Liver (tissue), 9 donors: ENCODE measurements around the gene PPFIBP2. TPM values are rescaled to one million over a fixed set of nuclear protein-coding genes. Genes with fewer than 3 reads are reported as not detected.
A peak's percentile ranks its signal among the peaks of the same experiment; 100 is the strongest.

Source experiments
- DNase-seq: peaks from one replicate; pipeline ENCODE4 v3.0.0-alpha.2; 2017; ENCODE audit warnings: low spot score
- H3K27ac ChIP-seq, 2 donors: one replicate each; pipeline ENCODE4 v1.7.0; 2013; ENCODE audit warnings: inconsistent platforms in 2 of 2, low read length in 2 of 2, control low read depth in 1 of 2, low read depth in 1 of 2, mild to moderate bottlenecking in 1 of 2
- H3K27me3 ChIP-seq, 4 donors: one replicate each; pipeline versions ENCODE4 v1.6.1 to v1.7.0; 2013; ENCODE audit warnings: low read length in 3 of 4, inconsistent platforms in 1 of 4, mild to moderate bottlenecking in 1 of 4, moderate library complexity in 1 of 4; ENCODE audit not compliant: control insufficient read depth in 4 of 4, insufficient read depth in 4 of 4
- H3K36me3 ChIP-seq, 4 donors: one replicate each; pipeline versions ENCODE4 v1.6.1 to v1.7.0; 2013; ENCODE audit warnings: low read length in 3 of 4, mild to moderate bottlenecking in 3 of 4, low read depth in 1 of 4, moderate library complexity in 1 of 4; ENCODE audit not compliant: control insufficient read depth in 4 of 4, insufficient read depth in 3 of 4
- H3K4me1 ChIP-seq, 4 donors: one replicate each; pipeline versions ENCODE4 v1.6.1 to v1.7.0; 2013; ENCODE audit warnings: low read length in 3 of 4, mild to moderate bottlenecking in 3 of 4, moderate library complexity in 1 of 4; ENCODE audit not compliant: control insufficient read depth in 4 of 4, insufficient read depth in 4 of 4
- H3K4me3 ChIP-seq, 3 donors: one replicate each; pipeline versions ENCODE4 v1.6.1 to v1.7.0; 2013; ENCODE audit warnings: low read length in 3 of 3, control low read depth in 1 of 3, low read depth in 1 of 3, mild to moderate bottlenecking in 1 of 3
- H3K9ac ChIP-seq, 2 donors: one replicate each; pipeline ENCODE4 v1.7.0; 2013; ENCODE audit warnings: low read length in 2 of 2, mild to moderate bottlenecking in 2 of 2, moderate library complexity in 2 of 2, control low read depth in 1 of 2, low read depth in 1 of 2
- H3K9me3 ChIP-seq, 4 donors: one replicate each; pipeline versions ENCODE4 v1.6.1 to v1.7.0; 2013; ENCODE audit warnings: low read length in 3 of 4; ENCODE audit not compliant: control insufficient read depth in 4 of 4
- CTCF ChIP-seq: fragments of 150-350 bp; IDR thresholded peaks from 2 replicates; pipeline ENCODE4 v1.5.1; 2017; ENCODE audit warnings: improper control_type of control experiment, low read depth, low read length; ENCODE audit not compliant: missing input control
- EGR1 ChIP-seq, 2 donors: IDR thresholded peaks; 2 replicates each; pipeline ENCODE4 v1.6.1; 2016 to 2018; ENCODE audit warnings: antibody characterized with exemption in 2 of 2, low read depth in 2 of 2
- FOXA1 ChIP-seq: IDR thresholded peaks from 2 replicates; pipeline ENCODE4 v1.6.1; 2016; ENCODE audit warnings: antibody characterized with exemption
- FOXA2 ChIP-seq: IDR thresholded peaks from 2 replicates; pipeline ENCODE4 v1.6.1; 2016; ENCODE audit warnings: antibody characterized with exemption
- HNF4A ChIP-seq, 2 donors: conservative IDR thresholded peaks; 2 replicates each; pipeline ENCODE4 v1.6.1; 2016; ENCODE audit warnings: antibody characterized with exemption in 2 of 2, mild to moderate bottlenecking in 2 of 2
- HNF4G ChIP-seq: IDR thresholded peaks from 2 replicates; pipeline ENCODE4 v1.6.1; 2016; ENCODE audit warnings: antibody characterized with exemption
- JUND ChIP-seq, 2 donors: IDR thresholded peaks; 2 replicates each; pipeline ENCODE4 v1.6.1; 2016; ENCODE audit warnings: antibody characterized with exemption in 2 of 2
- NR2F2 ChIP-seq: IDR thresholded peaks from 2 replicates; pipeline ENCODE4 v1.6.1; 2016; ENCODE audit warnings: antibody characterized with exemption
- RAD21 ChIP-seq, 2 donors: IDR thresholded peaks; 2 replicates each; pipeline ENCODE4 v1.6.1; 2016; ENCODE audit warnings: antibody characterized with exemption in 2 of 2, mild to moderate bottlenecking in 2 of 2
- REST ChIP-seq: IDR thresholded peaks from 2 replicates; pipeline ENCODE4 v1.6.1; 2016; ENCODE audit warnings: antibody characterized with exemption, mild to moderate bottlenecking
- RXRA ChIP-seq, 2 donors: IDR thresholded peaks; 2 replicates each; pipeline ENCODE4 v1.6.1; 2017 to 2018; ENCODE audit warnings: antibody characterized with exemption in 2 of 2, mild to moderate bottlenecking in 1 of 2
- SP1 ChIP-seq: IDR thresholded peaks from 2 replicates; pipeline ENCODE4 v1.6.1; 2018; ENCODE audit warnings: antibody characterized with exemption, mild to moderate bottlenecking
- TAF1 ChIP-seq: conservative IDR thresholded peaks from 2 replicates; pipeline ENCODE4 v1.6.1; 2016; ENCODE audit warnings: antibody characterized with exemption, mild to moderate bottlenecking
- YY1 ChIP-seq: IDR thresholded peaks from 2 replicates; pipeline ENCODE4 v1.6.1; 2016; ENCODE audit warnings: antibody characterized with exemption, mild to moderate bottlenecking
- ZBTB33 ChIP-seq: IDR thresholded peaks from 2 replicates; pipeline ENCODE4 v1.6.1; 2016; ENCODE audit warnings: antibody characterized with exemption
- WGBS: extraction: QIAGEN DNeasy Blood & Tissue Kit; methylation state at CpG from one replicate; pipeline ENCODE4 v1.1.7; 2013; 5-methylcytosine and 5-hydroxymethylcytosine counted together
- polyA plus RNA-seq, 2 donors: library from polyadenylated mRNA; stranded (reverse) in 1 of 2; unstranded in 1 of 2; fragments of 200-250 nt in 1 of 2; fragments of >200 nt in 1 of 2; fragmentation: Nextera tagmentation in 1 of 2; extraction: Ambion mirVana in 1 of 2; gene quantifications; one replicate each; pipeline versions ENCODE4 v1.2.1 to v1.2.3, GENCODE V29; 2013 to 2015
- total RNA-seq, 2 donors: library from RNA; depleted of rRNA; stranded (reverse); fragments of >200 nt; gene quantifications; one replicate each; pipeline ENCODE4 v1.2.3, GENCODE V29; 2014
- TF ChIP-seq, protein P1 (sequence below): IDR thresholded peaks from 2 replicates; pipeline ENCODE4 v1.6.1; 2016; ENCODE audit warnings: antibody characterized with exemption
- TF ChIP-seq, protein P2 (sequence below): IDR thresholded peaks from 2 replicates; pipeline ENCODE4 v1.6.1; 2016; ENCODE audit warnings: antibody characterized with exemption
- donor health status: healthy.
- donor health status: healthy.
- donor health status: healthy.
- donor health status: healthy.
- donor health status: healthy.

The PPFIBP2 gene
- total and polyA plus RNA-seq, 4 donors, result 19.6 to 80.0 (median 23.2) TPM

DNA sequence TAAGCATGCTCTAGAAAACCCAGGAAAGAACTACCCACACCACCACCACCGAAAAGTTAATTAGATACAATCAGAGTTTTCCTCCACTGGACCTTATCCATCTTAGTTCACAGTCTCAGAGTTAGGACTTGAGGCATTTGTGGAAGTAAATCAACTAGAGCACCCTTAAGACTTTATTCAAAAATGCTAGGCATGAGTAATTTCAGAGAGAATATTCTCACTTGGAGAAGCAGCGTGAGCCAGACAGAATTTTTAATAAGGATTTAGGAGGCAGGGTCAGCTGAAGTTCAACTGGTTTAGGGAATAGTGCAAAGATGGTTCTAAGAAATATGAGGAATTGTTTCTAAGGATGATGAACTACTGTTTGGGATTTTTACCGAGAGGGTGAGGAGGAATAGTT, 29.7 kb upstream of the PPFIBP2 start (continued):
- TF ChIP-seq CTCF, result no peak
- no peak for TF ChIP-seq TAF1
- TF ChIP-seq, protein P1, sequence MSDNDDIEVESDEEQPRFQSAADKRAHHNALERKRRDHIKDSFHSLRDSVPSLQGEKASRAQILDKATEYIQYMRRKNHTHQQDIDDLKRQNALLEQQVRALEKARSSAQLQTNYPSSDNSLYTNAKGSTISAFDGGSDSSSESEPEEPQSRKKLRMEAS, result no peak
- TF ChIP-seq NR2F2, result no peak
- TF ChIP-seq RXRA (IDR thresholded peaks at IDR 0.05), result no peak

GRCh38 chr11:7484645-7485044, 29.2 kb upstream of the PPFIBP2 start:
- peaks cover 0 to 9% (median 2%) of the 10 kb centered on the region in 4 donors for H3K4me1 ChIP-seq
- H3K9ac ChIP-seq, result no peak overlapping the region
- H3K27ac ChIP-seq, result no peak overlapping the region
- H3K4me3 ChIP-seq, result no peak overlapping the region
- no peaks in the 10 kb centered on the region for H3K27me3 ChIP-seq
- WGBS, result 85% methylated on average over 3 of the region's 3 CpGs
- H3K9me3 ChIP-seq, result no peaks in the 10 kb centered on the region
- peaks cover 0 to 2% (median 0%) of the 10 kb centered on the region in 4 donors for H3K36me3 ChIP-seq
- no peak for DNase-seq
- TF ChIP-seq, protein P2, sequence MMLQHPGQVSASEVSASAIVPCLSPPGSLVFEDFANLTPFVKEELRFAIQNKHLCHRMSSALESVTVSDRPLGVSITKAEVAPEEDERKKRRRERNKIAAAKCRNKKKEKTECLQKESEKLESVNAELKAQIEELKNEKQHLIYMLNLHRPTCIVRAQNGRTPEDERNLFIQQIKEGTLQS, result no peak
- TF ChIP-seq RAD21 (IDR thresholded peaks at IDR 0.05), result no peak
- TF ChIP-seq, protein P1, result no peak
- TF ChIP-seq FOXA2, result no peak
- TF ChIP-seq EGR1 (IDR thresholded peaks at IDR 0.05; ENCODE audit: low read depth in 2 of 2), result no peak
- no peak for TF ChIP-seq CTCF

DNA sequence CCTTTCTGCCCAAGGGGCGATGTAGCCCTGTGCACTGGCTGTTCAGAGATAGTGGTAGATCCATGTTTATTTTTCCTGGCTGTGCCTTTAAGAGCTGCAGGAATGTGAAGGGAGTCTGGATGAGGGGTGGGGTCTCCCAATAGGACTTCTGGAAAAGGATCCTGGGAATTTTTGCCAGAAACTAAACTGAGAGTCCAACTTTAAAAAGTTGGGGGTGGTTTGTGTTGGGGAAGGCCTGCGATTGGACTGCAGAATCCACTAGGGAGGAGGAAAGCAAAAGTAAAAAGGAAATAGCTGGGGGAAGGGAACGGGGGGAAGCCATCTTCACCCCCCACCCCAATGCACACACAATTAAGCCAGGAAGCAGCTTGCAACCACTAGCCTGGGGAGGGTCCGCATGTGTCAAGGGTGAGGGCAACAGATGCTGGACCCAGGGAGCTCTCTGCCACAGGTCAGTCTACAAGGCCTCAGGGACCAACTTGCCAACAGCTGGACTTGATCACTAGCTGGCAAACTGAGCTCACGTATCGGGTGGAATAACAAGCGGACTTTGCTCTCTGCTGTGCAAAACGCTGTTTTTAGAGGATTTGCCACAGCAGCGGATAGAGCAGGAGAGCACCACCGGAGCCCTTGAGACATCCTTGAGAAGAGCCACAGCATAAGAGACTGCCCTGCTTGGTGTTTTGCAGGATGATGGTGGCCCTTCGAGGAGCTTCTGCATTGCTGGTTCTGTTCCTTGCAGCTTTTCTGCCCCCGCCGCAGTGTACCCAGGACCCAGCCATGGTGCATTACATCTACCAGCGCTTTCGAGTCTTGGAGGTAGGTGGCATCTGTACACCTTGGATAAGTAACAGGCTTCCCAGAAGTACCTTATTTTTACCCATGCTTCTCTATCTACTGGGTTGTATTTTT, 28.4 kb upstream of the PPFIBP2 start, which contains the start of gene OLFML1:
TSS of gene OLFML1 (plus strand) at position 321 of the 912 bp plus-strand sequence. CDS start at position 691, 370 bp downstream.
- Histone ChIP-seq H3K27ac (no peak within 1 kb of the TSS), H3K36me3 (peaks cover 0 to 2% (median 0%) of the 10 kb centered on the region in 4 donors), H3K27me3 (no peaks in the 10 kb centered on the region), H3K4me1 (peaks cover 0 to 9% (median 2%) of the 10 kb centered on the region in 4 donors), H3K9me3 (no peaks in the 10 kb centered on the region), H3K9ac (no peak within 1 kb of the TSS), H3K4me3 (peak within 1 kb of the TSS in 2 of 3 donors; percentile 2 to 12)
- DNase-seq, result no peak
- 56% methylated on average over 15 of the region's 15 CpGs for WGBS
- TF ChIP-seq FOXA1 (no peak), YY1 (no peak), HNF4A (conservative IDR thresholded peaks at IDR 0.05) (peak; percentile 71 to 77), NR2F2 (no peak), JUND (IDR thresholded peaks at IDR 0.05) (no peak), FOXA2 (no peak), HNF4G (peak; percentile 69), RXRA (IDR thresholded peaks at IDR 0.05) (peak in 1 of 2 donors; percentile 32), REST (no peak), ZBTB33 (no peak), EGR1 (IDR thresholded peaks at IDR 0.05; ENCODE audit: low read depth in 2 of 2) (no peak), RAD21 (IDR thresholded peaks at IDR 0.05) (peak in 1 of 2 donors; percentile 2), SP1 (peak; percentile 59)
- TF ChIP-seq, protein P1, result no peak
